Lower leg skin (tissue), 3 donors: ENCODE results near the gene STUB1.

Source experiments
- POLR2A ChIP-seq, 2 donors: fragments of 450-650 bp; IDR thresholded peaks; one replicate each; pipeline ENCODE4 v1.6.1; 2016 to 2017; ENCODE audit warnings: antibody characterized with exemption in 2 of 2, mild to moderate bottlenecking in 1 of 2, moderate library complexity in 1 of 2
- TF ChIP-seq, protein P1 (sequence below), 3 donors: fragments of 450-650 bp; IDR thresholded peaks; one replicate each; pipeline ENCODE4 v1.5.1; 2016; ENCODE audit warnings: antibody characterized with exemption in 3 of 3, mild to moderate bottlenecking in 3 of 3, moderate library complexity in 2 of 3

DNA sequence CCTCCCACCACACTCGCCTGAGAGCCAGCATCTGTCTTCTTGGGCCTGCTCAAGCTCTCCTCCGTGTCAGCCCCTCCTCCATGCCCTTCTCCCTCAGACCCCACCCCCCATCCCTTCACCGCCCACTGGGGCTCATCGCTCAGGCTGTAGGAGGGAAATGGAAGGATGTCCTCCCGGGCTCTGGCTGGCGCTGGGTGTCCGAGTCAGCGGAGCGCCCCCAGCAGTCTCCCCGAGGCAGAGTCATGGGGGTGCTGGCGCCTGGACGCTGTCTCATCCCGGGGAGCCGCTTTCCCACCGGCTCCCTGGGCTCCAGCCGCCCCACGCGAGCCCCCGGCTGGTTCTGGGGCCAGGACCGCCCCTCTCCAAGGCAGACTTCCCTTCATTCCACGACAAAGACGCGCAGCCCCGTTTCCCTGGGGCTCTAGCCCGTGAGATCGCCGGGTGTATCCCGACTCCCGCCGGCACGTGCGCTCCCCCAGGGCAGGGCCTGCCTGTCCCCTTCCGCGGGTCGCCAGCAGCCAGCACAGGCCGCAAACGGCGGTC is 40.3 kb downstream of the STUB1 start:
- no peak for TF ChIP-seq POLR2A (IDR thresholded peaks at IDR 0.05)
- TF ChIP-seq, protein P1, sequence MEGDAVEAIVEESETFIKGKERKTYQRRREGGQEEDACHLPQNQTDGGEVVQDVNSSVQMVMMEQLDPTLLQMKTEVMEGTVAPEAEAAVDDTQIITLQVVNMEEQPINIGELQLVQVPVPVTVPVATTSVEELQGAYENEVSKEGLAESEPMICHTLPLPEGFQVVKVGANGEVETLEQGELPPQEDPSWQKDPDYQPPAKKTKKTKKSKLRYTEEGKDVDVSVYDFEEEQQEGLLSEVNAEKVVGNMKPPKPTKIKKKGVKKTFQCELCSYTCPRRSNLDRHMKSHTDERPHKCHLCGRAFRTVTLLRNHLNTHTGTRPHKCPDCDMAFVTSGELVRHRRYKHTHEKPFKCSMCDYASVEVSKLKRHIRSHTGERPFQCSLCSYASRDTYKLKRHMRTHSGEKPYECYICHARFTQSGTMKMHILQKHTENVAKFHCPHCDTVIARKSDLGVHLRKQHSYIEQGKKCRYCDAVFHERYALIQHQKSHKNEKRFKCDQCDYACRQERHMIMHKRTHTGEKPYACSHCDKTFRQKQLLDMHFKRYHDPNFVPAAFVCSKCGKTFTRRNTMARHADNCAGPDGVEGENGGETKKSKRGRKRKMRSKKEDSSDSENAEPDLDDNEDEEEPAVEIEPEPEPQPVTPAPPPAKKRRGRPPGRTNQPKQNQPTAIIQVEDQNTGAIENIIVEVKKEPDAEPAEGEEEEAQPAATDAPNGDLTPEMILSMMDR (IDR thresholded peaks at IDR 0.05) = no peak
